Measurements from ENCODE around the gene PPP1R12B. TPM values are rescaled to one million over a fixed set of nuclear protein-coding genes. Genes with fewer than 3 reads are reported as not detected.
"Not testable (repeated sequence)": the region's sequence is repeated elsewhere in the genome, so short reads cannot be mapped to it uniquely, and the experiment has no call there.

The PPP1R12B gene
- total and polyA plus RNA-seq, 4 donors, result 4.0 to 31.6 (median 9.7) TPM

DNA sequence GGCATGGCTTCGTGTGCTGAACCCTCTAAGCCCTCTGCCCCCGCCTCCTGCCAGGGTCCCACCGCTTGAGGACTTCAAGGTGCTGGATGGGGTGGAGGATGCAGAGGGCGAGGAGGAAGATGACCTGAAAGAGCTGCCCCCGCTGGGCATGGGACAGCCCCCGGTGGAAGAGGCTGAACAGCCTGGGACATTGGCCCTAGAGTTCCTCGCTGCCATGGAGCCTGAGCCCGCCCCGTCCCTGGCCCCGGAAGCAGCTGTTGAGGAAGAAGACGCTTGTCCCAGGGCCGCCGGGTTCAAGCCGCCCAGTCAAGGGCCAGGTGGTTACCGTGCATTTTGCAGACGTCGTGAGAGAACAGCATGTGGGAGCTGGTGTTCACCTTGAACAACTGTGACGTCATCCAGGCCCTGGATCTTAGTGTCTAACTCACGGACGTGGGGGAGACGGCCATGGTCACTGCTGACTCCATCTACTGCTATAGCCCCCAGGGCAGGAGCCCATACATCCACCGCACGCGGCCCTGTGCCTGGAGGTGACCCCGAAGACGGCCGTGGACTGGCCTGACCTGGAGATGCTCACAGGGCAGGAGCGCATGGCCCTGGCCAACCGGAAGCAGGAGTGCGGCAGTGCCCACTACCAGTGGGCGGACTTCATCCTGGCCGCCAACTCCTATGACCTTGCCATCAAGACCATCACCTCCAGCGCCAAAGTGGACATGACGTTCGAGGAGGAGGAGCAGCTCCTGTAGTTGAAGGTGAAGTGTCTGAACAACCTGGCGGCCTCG is 90.1 kb downstream of the PPP1R12B start:
- 98% methylated on average over 37 of the region's 37 CpGs for whole genome bisulfite sequencing
- H3K27ac ChIP-seq (ENCODE audit: low read depth in 1 of 2, low read length in 2 of 2), result no peak overlapping the region
- no peaks in the 10 kb centered on the region for H3K9me3 ChIP-seq (ENCODE audit: control insufficient read depth in 4 of 4, low read length in 3 of 4)
- DNase-seq (ENCODE audit: low spot score), result no peak
- H3K4me3 ChIP-seq (ENCODE audit: low read depth in 1 of 3, low read length in 3 of 3), result no peak overlapping the region
- H3K4me1 ChIP-seq (ENCODE audit: control insufficient read depth in 4 of 4, insufficient read depth in 4 of 4, low read length in 3 of 4), result peaks cover 0 to 8% (median 1%) of the 10 kb centered on the region in 4 donors
- no peaks in the 10 kb centered on the region for H3K27me3 ChIP-seq (ENCODE audit: control insufficient read depth in 4 of 4, insufficient read depth in 4 of 4, low read length in 3 of 4)
- H3K9ac ChIP-seq (ENCODE audit: low read depth in 1 of 2, low read length in 2 of 2), result no peak overlapping the region
- peaks cover 7 to 34% (median 19%) of the 10 kb centered on the region in 4 donors for H3K36me3 ChIP-seq (ENCODE audit: control insufficient read depth in 4 of 4, insufficient read depth in 3 of 4, low read depth in 1 of 4, low read length in 3 of 4)
- no peak for TF ChIP-seq TAF1 (conservative IDR thresholded peaks at IDR 0.05)
- TF ChIP-seq NR2F2 (IDR thresholded peaks at IDR 0.05), result no peak
- TF ChIP-seq FOXA1 (IDR thresholded peaks at IDR 0.05), result no peak
- TF ChIP-seq YY1 (IDR thresholded peaks at IDR 0.05), result no peak
- no peak for TF ChIP-seq HNF4A (conservative IDR thresholded peaks at IDR 0.05)

DNA sequence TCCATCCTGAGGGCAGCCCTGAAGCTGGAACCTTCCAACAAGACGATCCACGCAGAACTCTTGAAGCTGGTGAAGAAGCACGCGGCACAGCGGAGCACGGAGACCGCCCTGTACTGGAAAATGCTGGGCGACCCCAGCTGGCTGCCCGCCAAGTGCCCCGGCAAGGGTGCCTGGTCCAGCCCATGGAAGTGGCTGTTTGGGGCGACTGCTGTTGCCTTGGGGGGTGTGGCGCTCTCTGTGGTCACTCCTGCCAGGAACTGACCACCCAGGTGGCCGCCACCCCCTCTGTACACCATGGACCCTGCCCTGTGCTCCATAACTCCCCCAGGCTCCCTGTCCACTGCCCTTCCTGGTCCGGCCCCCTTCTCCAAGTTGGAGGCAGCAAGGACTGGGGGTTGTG is 90.8 kb downstream of the PPP1R12B start:
- Histone ChIP-seq H3K9me3 (ENCODE audit: control insufficient read depth in 4 of 4, low read length in 3 of 4) (no peaks in the 10 kb centered on the region), H3K4me3 (ENCODE audit: low read depth in 1 of 3, low read length in 3 of 3) (no peak overlapping the region), H3K27ac (ENCODE audit: low read depth in 1 of 2, low read length in 2 of 2) (no peak overlapping the region), H3K36me3 (ENCODE audit: control insufficient read depth in 4 of 4, insufficient read depth in 3 of 4, low read depth in 1 of 4, low read length in 3 of 4) (peaks cover 7 to 34% (median 19%) of the 10 kb centered on the region in 4 donors), H3K4me1 (ENCODE audit: control insufficient read depth in 4 of 4, insufficient read depth in 4 of 4, low read length in 3 of 4) (peaks cover 0 to under 1% (median 0%) of the 10 kb centered on the region in 4 donors), H3K9ac (ENCODE audit: low read depth in 1 of 2, low read length in 2 of 2) (no peak overlapping the region), H3K27me3 (ENCODE audit: control insufficient read depth in 4 of 4, insufficient read depth in 4 of 4, low read length in 3 of 4) (no peaks in the 10 kb centered on the region)
- no peak for TF ChIP-seq FOXA2 (IDR thresholded peaks at IDR 0.05)
- TF ChIP-seq HNF4A (conservative IDR thresholded peaks at IDR 0.05), result no peak
- TF ChIP-seq, protein P1, sequence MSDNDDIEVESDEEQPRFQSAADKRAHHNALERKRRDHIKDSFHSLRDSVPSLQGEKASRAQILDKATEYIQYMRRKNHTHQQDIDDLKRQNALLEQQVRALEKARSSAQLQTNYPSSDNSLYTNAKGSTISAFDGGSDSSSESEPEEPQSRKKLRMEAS (IDR thresholded peaks at IDR 0.05), result no peak
- no peak for TF ChIP-seq EGR1 (IDR thresholded peaks at IDR 0.05; ENCODE audit: low read depth in 2 of 2)
- TF ChIP-seq RXRA (IDR thresholded peaks at IDR 0.05), result no peak
- TF ChIP-seq RAD21 (IDR thresholded peaks at IDR 0.05), result no peak
- TF ChIP-seq GABPA (IDR thresholded peaks at IDR 0.05 in 1 of 2, conservative IDR thresholded peaks at IDR 0.05 in 1 of 2), result no peak
- TF ChIP-seq ATF3 (IDR thresholded peaks at IDR 0.05), result no peak
- TF ChIP-seq FOXA1 (IDR thresholded peaks at IDR 0.05), result no peak
- no peak for TF ChIP-seq SP1 (IDR thresholded peaks at IDR 0.05)
- TF ChIP-seq, protein P2, sequence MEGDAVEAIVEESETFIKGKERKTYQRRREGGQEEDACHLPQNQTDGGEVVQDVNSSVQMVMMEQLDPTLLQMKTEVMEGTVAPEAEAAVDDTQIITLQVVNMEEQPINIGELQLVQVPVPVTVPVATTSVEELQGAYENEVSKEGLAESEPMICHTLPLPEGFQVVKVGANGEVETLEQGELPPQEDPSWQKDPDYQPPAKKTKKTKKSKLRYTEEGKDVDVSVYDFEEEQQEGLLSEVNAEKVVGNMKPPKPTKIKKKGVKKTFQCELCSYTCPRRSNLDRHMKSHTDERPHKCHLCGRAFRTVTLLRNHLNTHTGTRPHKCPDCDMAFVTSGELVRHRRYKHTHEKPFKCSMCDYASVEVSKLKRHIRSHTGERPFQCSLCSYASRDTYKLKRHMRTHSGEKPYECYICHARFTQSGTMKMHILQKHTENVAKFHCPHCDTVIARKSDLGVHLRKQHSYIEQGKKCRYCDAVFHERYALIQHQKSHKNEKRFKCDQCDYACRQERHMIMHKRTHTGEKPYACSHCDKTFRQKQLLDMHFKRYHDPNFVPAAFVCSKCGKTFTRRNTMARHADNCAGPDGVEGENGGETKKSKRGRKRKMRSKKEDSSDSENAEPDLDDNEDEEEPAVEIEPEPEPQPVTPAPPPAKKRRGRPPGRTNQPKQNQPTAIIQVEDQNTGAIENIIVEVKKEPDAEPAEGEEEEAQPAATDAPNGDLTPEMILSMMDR (IDR thresholded peaks at IDR 0.05; ENCODE audit: low read depth, low read length, missing input control), result no peak
- TF ChIP-seq, protein P3, sequence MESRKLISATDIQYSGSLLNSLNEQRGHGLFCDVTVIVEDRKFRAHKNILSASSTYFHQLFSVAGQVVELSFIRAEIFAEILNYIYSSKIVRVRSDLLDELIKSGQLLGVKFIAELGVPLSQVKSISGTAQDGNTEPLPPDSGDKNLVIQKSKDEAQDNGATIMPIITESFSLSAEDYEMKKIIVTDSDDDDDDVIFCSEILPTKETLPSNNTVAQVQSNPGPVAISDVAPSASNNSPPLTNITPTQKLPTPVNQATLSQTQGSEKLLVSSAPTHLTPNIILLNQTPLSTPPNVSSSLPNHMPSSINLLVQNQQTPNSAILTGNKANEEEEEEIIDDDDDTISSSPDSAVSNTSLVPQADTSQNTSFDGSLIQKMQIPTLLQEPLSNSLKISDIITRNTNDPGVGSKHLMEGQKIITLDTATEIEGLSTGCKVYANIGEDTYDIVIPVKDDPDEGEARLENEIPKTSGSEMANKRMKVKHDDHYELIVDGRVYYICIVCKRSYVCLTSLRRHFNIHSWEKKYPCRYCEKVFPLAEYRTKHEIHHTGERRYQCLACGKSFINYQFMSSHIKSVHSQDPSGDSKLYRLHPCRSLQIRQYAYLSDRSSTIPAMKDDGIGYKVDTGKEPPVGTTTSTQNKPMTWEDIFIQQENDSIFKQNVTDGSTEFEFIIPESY (IDR thresholded peaks at IDR 0.05), result no peak
- no peak for TF ChIP-seq JUND (IDR thresholded peaks at IDR 0.05)
- no peak for TF ChIP-seq NR2F2 (IDR thresholded peaks at IDR 0.05)
- TF ChIP-seq, protein P4, sequence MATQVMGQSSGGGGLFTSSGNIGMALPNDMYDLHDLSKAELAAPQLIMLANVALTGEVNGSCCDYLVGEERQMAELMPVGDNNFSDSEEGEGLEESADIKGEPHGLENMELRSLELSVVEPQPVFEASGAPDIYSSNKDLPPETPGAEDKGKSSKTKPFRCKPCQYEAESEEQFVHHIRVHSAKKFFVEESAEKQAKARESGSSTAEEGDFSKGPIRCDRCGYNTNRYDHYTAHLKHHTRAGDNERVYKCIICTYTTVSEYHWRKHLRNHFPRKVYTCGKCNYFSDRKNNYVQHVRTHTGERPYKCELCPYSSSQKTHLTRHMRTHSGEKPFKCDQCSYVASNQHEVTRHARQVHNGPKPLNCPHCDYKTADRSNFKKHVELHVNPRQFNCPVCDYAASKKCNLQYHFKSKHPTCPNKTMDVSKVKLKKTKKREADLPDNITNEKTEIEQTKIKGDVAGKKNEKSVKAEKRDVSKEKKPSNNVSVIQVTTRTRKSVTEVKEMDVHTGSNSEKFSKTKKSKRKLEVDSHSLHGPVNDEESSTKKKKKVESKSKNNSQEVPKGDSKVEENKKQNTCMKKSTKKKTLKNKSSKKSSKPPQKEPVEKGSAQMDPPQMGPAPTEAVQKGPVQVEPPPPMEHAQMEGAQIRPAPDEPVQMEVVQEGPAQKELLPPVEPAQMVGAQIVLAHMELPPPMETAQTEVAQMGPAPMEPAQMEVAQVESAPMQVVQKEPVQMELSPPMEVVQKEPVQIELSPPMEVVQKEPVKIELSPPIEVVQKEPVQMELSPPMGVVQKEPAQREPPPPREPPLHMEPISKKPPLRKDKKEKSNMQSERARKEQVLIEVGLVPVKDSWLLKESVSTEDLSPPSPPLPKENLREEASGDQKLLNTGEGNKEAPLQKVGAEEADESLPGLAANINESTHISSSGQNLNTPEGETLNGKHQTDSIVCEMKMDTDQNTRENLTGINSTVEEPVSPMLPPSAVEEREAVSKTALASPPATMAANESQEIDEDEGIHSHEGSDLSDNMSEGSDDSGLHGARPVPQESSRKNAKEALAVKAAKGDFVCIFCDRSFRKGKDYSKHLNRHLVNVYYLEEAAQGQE (IDR thresholded peaks at IDR 0.05), result no peak
- no peak for DNase-seq (ENCODE audit: low spot score)
- 98% methylated on average over 14 of the region's 14 CpGs for WGBS

DNA sequence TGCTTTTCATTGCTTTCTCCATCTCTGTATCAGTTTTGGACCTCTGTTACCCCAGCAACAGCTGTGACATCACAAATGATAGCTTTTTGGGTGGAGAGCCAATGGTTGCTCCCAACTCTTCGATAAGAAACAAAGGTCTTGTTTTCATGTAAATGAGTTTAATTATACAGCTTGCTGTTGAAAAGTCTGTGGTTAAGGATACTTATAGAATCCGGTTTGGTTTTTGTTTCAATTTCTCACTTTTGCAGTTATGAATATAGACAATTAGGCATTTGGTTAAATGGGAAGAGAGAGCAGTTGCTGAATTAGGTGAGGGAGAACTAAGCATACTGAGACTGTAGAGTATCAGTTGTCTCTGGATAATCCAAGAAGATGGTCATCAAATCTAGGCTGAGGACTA is 99.6 kb downstream of the PPP1R12B start:
- peaks cover 0 to 17% (median 4%) of the 10 kb centered on the region in 4 donors for H3K36me3 ChIP-seq (ENCODE audit: control insufficient read depth in 4 of 4, insufficient read depth in 3 of 4, low read depth in 1 of 4, low read length in 3 of 4)

More for the DNA sequence above, 99.6 kb downstream of the PPP1R12B start:
- H3K4me3 ChIP-seq (ENCODE audit: low read depth in 1 of 3, low read length in 3 of 3); H3K27ac ChIP-seq (ENCODE audit: low read depth in 1 of 2, low read length in 2 of 2); H3K27me3 ChIP-seq (ENCODE audit: control insufficient read depth in 4 of 4, insufficient read depth in 4 of 4, low read length in 3 of 4); H3K9ac ChIP-seq (ENCODE audit: low read depth in 1 of 2, low read length in 2 of 2); DNase-seq (ENCODE audit: low spot score); H3K4me1 ChIP-seq (ENCODE audit: control insufficient read depth in 4 of 4, insufficient read depth in 4 of 4, low read length in 3 of 4); H3K9me3 ChIP-seq (ENCODE audit: control insufficient read depth in 4 of 4, low read length in 3 of 4): not testable (repeated sequence)
- 93% methylated on average over 2 of the region's 2 CpGs for WGBS

Data from liver (tissue), 9 donors.